ENCODE measurements around the gene CADPS. TPM values are rescaled to one million over a fixed set of nuclear protein-coding genes. Genes with fewer than 3 reads are reported as not detected.

Gene CADPS
- total RNA-seq, 1 experiment from 2014 or later = not detected

GRCh38 chr3:62785384-62785783 lies 89.8 kb downstream of the CADPS start:
- Histone ChIP-seq H3K4me1 (ENCODE audit: insufficient read depth, low read length, poor library complexity, severe bottlenecking) (no peaks in the 10 kb centered on the region), H3K36me3 (ENCODE audit: insufficient read depth, low read length, poor library complexity, severe bottlenecking) (no peaks in the 10 kb centered on the region), H3K4me3 (ENCODE audit: low read depth, low read length, poor library complexity, severe bottlenecking) (no peak overlapping the region), H3K27ac (ENCODE audit: low read depth, low read length, poor library complexity, severe bottlenecking) (no peak overlapping the region), H3K27me3 (replicated peaks; ENCODE audit: insufficient read depth, low read depth, low read length, poor library complexity) (peaks cover 3% of the 10 kb centered on the region), H3K9me3 (ENCODE audit: low read depth, low read length, poor library complexity, severe bottlenecking) (no peaks in the 10 kb centered on the region)
- intact Hi-C loops (cut with micrococcal nuclease; ENCODE audit: unreplicated experiment) = no loop called here
- ChIA-PET POLR2A (ENCODE audit: low non-redundant PET) (no interaction called here), CTCF (no interaction called here)
- BruUV-seq (replicated peaks) = no TSS peak
- TF ChIP-seq EZH2 (IDR thresholded peaks at IDR 0.05; ENCODE audit: borderline replicate concordance, low read depth, low read length, poor library complexity, severe bottlenecking) (no peak), CTCF (conservative IDR thresholded peaks at IDR 0.05; ENCODE audit: low read depth, low read length) (no peak)
- DNase-seq (ENCODE audit: low spot score) = no peak

DNA sequence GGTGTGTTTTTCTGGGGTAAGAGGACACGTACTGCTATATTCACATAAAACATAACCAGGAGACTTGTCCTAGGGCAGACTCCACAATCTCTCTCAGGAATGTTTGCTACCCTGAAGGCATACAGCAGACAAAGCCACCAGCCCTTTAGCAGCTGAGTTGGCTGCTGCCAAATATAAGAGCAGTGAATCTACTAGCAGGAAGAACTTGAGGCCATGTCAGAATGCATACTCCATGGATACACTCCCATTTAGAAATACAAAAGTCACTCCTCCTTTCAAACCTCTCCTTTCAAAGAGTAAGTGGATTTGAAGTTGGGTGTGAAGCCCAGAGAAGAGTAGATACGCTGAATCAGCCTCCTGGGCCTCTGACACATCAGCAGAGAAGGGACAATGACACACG lies 94.1 kb downstream of the CADPS start:
- no peak for TF ChIP-seq CTCF (conservative IDR thresholded peaks at IDR 0.05; ENCODE audit: low read depth, low read length)
- TF ChIP-seq EZH2 (IDR thresholded peaks at IDR 0.05; ENCODE audit: borderline replicate concordance, low read depth, low read length, poor library complexity, severe bottlenecking) = no peak
- intact Hi-C loops (cut with micrococcal nuclease; ENCODE audit: unreplicated experiment) = no loop called here
- H3K4me3 ChIP-seq (ENCODE audit: low read depth, low read length, poor library complexity, severe bottlenecking) = no peak overlapping the region
- BruUV-seq (replicated peaks) = no TSS peak
- peaks cover 6% of the 10 kb centered on the region for H3K27me3 ChIP-seq (replicated peaks; ENCODE audit: insufficient read depth, low read depth, low read length, poor library complexity)
- H3K36me3 ChIP-seq (ENCODE audit: insufficient read depth, low read length, poor library complexity, severe bottlenecking) = no peaks in the 10 kb centered on the region
- no peaks in the 10 kb centered on the region for H3K9me3 ChIP-seq (ENCODE audit: low read depth, low read length, poor library complexity, severe bottlenecking)
- ChIA-PET CTCF (no interaction called here), POLR2A (ENCODE audit: low non-redundant PET) (no interaction called here)
- DNase-seq (ENCODE audit: low spot score) = no peak
- H3K27ac ChIP-seq (ENCODE audit: low read depth, low read length, poor library complexity, severe bottlenecking) = no peak overlapping the region
- no peaks in the 10 kb centered on the region for H3K4me1 ChIP-seq (ENCODE audit: insufficient read depth, low read length, poor library complexity, severe bottlenecking)

DNA sequence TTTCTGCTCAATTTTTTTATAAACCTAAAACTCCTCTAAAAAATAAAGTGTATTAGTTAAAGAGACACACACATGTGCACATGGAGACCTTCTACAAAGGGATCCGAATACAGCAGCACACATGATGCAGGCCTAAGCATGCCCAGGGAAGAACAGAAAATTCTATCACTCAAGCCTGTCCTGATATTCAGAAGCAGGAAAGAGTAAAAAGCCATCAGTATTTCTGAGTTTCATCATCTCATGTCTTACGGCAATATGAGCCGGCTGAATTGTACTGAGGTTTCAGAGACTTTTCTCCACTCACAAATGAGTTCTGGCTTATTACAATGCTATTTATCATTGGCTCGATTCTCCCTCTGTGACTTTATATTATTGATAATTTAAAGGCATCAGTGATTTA lies 97.5 kb downstream of the CADPS start:
- CTCF ChIA-PET = no interaction called here
- Histone ChIP-seq H3K27ac (ENCODE audit: low read depth, low read length, poor library complexity, severe bottlenecking) (no peak overlapping the region), H3K9me3 (ENCODE audit: low read depth, low read length, poor library complexity, severe bottlenecking) (no peaks in the 10 kb centered on the region), H3K36me3 (ENCODE audit: insufficient read depth, low read length, poor library complexity, severe bottlenecking) (no peaks in the 10 kb centered on the region), H3K4me3 (ENCODE audit: low read depth, low read length, poor library complexity, severe bottlenecking) (no peak overlapping the region), H3K4me1 (ENCODE audit: insufficient read depth, low read length, poor library complexity, severe bottlenecking) (no peaks in the 10 kb centered on the region), H3K27me3 (replicated peaks; ENCODE audit: insufficient read depth, low read depth, low read length, poor library complexity) (peaks cover 6% of the 10 kb centered on the region)
- TF ChIP-seq EZH2 (IDR thresholded peaks at IDR 0.05; ENCODE audit: borderline replicate concordance, low read depth, low read length, poor library complexity, severe bottlenecking) (no peak), CTCF (conservative IDR thresholded peaks at IDR 0.05; ENCODE audit: low read depth, low read length) (no peak)
- no TSS peak for BruUV-seq (replicated peaks)
- no peak for DNase-seq (ENCODE audit: low spot score)
- POLR2A ChIA-PET (ENCODE audit: low non-redundant PET) = no interaction called here
- intact Hi-C loops (cut with micrococcal nuclease; ENCODE audit: unreplicated experiment) = no loop called here

All from A673 (cell line).